Skin epidermis (tissue), 12 donors: Measurements from ENCODE around the gene BABAM2.
"Not testable (repeated sequence)": the region's sequence is repeated elsewhere in the genome, so short reads cannot be mapped to it uniquely, and the experiment has no call there.

Experiments
- H3K27ac ChIP-seq, 21 experiments: fragments of 200-600 bp; sonication (generic) in 11 of 21; one replicate each; pipeline ENCODE4 v1.5.0; 2020; ENCODE audit warnings: mild to moderate bottlenecking in 3 of 21, inconsistent platforms in 2 of 21, moderate library complexity in 2 of 21
- H3K4me3 ChIP-seq, 7 experiments: fragments of 200-600 bp; sonication (generic) in 2 of 7; one replicate each; pipeline ENCODE4 v1.5.0; 2020; ENCODE audit warnings: inconsistent platforms in 2 of 7, mild to moderate bottlenecking in 2 of 7, moderate library complexity in 1 of 7

The BABAM2 gene

DNA sequence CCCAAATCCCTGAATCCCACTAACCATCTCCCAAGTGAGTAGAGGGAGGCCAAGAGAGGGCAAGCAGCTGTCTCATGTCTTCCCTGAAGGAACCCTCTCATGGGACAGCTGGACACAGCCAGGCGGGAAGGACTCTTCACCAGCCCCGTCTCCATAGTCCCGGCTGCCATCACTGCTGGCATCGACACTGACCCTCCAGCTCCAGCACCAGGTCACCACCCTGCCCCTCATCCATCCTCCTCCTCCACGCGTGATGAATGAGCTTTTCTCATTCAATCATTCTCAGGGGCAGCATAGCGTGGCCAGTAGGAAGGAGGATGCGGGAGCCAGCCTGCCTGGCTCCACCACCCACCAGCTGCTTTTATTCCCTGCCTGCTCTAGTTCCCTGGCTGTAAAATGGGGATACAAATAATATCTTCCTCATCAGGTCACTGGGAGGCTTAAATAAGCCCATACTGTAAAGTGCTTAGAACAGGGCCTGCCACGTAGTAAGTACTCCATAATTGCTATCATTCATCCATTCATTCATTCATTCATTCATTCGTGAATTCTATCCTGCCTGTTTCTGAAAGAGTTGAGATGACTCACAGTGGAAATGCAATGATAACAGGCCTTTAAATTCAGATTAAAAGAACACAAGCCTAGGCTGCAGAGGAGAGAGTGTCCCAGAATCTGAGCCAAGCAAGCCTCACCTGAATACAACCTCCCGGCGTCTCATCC, 471.6 kb downstream of the BABAM2 start:
- Histone ChIP-seq H3K4me3 (no peak overlapping the region), H3K27ac (no peak overlapping the region)

- H3K27ac ChIP-seq, result no peak overlapping the region
- H3K4me3 ChIP-seq, result no peak overlapping the region
Measured at GRCh38 chr2:28362991-28363521, 472.5 kb downstream of the BABAM2 start.

DNA sequence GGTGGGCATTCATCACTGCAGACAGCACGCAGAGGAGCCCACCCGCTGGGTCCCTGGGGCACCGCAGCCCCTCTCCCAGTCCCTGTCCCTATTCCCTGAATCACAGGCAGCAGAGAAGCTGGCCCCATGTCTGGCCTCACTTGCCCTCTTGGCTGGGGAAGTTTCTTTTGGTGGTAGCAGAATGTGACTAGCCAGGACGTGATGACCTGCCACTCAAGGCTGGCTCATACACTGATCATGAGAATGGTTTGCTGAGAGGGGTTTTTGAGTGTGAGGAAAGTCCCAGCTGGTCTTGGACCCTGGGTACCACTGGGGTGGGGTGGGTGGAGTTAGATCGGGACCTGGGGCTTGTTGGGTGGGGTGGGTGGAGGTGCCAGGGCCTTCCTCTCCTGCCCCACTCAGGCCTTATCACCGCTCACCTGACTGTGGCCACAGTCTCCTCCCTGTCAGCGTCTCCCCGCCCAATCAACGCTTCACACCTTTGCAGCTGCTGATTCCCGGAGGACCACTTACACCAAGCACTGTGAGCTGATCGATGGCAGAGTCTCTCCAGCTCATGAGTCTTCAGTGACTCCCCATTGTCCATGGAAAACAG, 473.3 kb downstream of the BABAM2 start:
- Histone ChIP-seq H3K4me3 (no peak overlapping the region), H3K27ac (no peak overlapping the region)

DNA sequence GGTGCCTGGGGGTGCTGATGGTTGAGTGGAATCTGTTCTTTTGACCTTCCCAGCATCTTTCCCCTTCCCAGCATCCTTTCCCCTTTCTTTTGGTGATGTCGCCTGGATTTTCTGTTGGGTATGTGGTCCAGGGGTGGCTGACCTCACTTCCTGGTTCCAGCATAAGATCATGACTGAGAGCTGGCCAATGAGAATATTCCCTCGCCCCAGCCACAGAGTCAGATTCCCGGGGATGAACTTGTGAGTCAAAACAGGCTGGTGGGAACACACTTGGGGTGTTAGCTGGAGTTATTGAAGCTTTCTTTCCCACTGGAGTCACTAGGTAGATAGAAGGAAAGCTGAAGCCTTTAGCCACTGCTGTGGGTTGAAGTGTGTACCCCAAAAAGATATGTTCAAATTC, 474.1 kb downstream of the BABAM2 start:
- Histone ChIP-seq H3K27ac (peak overlapping the region in 2 of 21 experiments; percentile 24 to 30), H3K4me3 (no peak overlapping the region)

- Histone ChIP-seq H3K27ac (peak overlapping the region in 2 of 21 experiments; percentile 24 to 30), H3K4me3 (no peak overlapping the region)
Measured at GRCh38 chr2:28365158-28365557, 474.6 kb downstream of the BABAM2 start.

DNA sequence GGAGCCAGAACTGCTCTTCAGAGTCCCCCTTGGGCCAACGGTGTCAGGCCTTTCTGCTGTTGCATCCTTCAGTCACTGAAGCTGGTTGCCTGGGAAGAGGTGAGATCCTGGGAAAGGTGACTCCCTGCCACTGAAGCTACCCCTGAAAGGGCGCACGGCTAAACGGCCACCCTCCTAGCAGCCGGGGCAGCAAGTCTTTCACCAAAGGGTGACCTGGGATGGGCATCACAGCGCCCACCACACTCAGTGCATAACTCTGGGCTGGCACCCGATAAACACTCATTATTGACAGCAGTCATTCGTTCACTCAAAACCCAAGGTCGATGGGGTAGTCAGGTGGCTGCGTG, 475.6 kb downstream of the BABAM2 start:
- H3K4me3 ChIP-seq, result no peak overlapping the region
- H3K27ac ChIP-seq, result peak overlapping the region in 14 of 21 experiments; percentile 7 to 82 (median 45)

DNA sequence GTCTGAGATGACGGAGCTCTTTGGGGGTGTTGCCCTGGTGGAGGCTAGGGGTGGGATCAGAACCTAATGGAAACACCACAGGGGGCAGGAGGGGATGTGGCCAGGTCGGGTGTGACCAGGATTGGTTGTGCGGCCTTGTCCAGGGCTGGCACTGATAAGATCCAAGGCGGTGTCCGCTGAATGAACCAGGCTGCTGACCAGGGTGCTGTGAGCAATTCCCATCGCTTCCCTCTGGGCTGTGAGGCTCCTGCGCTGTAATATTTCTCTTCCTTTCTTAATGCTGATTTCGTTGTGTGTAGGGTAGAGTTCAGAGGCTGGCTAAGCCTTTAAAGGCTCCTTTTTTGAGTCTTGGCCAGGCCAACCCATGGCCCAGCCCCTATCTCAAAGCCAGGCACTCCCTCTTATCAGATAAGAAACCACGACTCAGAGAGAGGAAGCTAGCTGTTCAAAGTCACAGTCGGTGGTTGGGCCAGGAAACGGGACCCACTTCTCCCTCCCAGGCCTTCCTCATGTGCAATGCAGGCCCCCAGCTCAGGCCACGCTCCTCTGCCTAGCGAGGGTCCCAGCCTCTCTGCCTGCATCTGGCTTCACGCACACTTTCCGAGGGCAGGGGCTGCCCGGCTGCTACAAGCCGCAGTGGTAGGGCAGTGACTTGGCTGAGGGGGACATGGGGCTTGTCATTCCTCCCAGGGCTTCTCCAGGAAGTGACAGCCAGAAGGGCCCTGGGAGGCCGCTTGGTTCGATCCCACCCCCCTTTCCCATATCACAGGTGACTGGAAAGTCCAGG, 476.2 kb downstream of the BABAM2 start:
- no peak overlapping the region for H3K4me3 ChIP-seq
- peak overlapping the region in 14 of 21 experiments; percentile 7 to 82 (median 45) for H3K27ac ChIP-seq

- peak overlapping the region in 1 of 21 experiments; percentile 31 for H3K27ac ChIP-seq
- no peak overlapping the region for H3K4me3 ChIP-seq
Measured at GRCh38 chr2:28367667-28368356, 477.3 kb downstream of the BABAM2 start.

DNA sequence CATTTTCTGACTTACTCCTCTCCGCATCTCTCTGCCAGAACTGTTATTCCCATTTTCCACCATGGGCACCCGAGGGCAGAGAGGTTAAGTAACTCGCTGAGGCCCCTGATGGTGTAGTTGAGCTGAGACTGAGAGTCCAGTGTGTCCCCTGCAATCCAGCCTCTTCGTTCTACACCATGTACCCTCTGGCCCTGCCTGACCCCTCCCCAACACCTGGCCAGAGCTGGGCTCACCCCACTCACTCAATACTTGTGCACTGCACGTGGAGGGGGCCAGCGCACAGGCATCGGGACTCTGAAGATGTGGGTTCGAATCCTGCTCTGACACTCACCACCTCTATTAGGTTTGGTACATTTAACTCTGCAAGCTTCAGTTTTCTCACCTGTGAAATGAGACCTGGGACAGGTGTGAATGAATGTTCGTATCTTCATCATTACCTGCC, 477.8 kb downstream of the BABAM2 start:
- no peak overlapping the region for H3K4me3 ChIP-seq
- no peak overlapping the region for H3K27ac ChIP-seq

- H3K27ac ChIP-seq, result no peak overlapping the region
- no peak overlapping the region for H3K4me3 ChIP-seq
Measured at GRCh38 chr2:28369358-28369757, 478.8 kb downstream of the BABAM2 start.

GRCh38 chr2:28370354-28370753, 479.8 kb downstream of the BABAM2 start:
- Histone ChIP-seq H3K27ac (no peak overlapping the region), H3K4me3 (no peak overlapping the region)

DNA sequence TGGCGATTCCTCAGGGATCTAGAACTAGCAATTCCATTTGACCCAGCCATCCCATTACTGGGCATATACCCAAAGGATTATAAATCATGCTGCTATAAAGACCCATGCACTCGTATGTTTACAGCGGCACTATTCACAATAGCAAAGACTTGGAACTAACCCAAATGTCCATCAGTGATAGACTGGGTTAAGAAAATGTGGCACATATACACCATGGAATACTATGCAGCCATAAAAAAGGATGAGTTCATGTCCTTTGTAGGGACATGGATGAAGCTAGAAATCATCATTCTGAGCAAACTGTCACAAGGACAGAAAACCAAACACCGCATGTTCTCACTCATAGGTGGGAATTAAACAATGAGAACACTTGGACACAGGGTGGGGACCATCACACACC, 481.2 kb downstream of the BABAM2 start:
- H3K4me3 ChIP-seq, H3K27ac ChIP-seq: not testable (repeated sequence)

- Histone ChIP-seq H3K4me3 (no peak overlapping the region), H3K27ac (no peak overlapping the region)
Measured at GRCh38 chr2:28373854-28374253, 483.3 kb downstream of the BABAM2 start.

DNA sequence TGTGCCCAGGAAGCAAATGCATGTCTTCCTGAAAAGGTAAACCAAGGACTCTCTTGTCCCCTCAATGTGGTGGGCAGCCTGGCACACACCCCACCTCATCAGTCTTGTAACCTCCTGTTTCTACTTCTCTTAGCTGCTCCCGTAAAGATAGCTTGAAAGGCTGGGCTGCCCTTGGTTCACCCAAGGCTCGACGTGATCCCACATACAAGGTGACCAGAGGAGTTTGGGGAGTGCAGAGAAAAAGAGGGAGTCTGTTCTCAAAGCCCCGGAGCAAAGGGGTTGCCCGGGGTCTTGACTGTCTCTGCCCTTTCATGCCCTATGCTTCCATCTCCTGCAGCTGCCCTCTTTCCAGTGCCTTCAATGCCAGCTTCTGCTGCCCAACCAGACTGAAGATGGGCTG, 483.8 kb downstream of the BABAM2 start:
- H3K4me3 ChIP-seq, result no peak overlapping the region
- no peak overlapping the region for H3K27ac ChIP-seq

- Histone ChIP-seq H3K27ac (peak overlapping the region in 2 of 21 experiments; percentile 5 to 10), H3K4me3 (no peak overlapping the region)
Measured at GRCh38 chr2:28375236-28375635, 484.7 kb downstream of the BABAM2 start.

- Histone ChIP-seq H3K27ac (peak overlapping the region in 5 of 21 experiments; percentile 5 to 87 (median 23)), H3K4me3 (no peak overlapping the region)
Measured at GRCh38 chr2:28375742-28376631, 485.5 kb downstream of the BABAM2 start.

DNA sequence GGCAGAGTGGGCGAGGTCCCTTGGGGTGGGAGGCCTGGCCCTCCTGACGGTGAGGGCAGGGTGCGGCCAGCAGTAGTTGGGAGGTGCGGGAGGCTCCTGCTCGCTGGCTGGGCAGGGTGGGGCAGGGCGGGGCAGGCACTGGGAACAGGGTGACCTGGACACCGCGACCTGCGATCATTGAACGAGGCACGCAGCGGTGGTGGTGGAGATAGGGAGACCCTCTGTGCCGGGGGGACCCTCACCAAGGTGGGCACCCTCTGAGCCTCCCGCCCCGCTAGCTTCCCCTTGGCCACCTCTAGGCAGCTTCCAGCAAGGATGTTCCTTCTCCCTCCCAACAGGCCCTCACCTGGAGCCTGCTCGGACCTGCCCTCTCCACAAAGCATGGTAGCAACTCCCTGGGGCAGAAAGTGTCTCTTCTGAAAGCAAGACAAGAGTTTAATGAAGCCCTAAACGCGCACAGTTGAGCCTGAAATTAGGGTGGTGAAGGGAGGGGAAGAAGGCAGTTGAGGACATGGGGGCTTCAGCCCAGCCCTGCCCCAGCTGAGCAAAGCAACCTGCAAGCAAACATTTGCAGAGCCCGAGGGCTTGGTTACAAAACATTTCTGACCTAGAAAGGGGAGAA, 486.8 kb downstream of the BABAM2 start:
- peak overlapping the region in 20 of 21 experiments; percentile 39 to 91 (median 78) for H3K27ac ChIP-seq

DNA sequence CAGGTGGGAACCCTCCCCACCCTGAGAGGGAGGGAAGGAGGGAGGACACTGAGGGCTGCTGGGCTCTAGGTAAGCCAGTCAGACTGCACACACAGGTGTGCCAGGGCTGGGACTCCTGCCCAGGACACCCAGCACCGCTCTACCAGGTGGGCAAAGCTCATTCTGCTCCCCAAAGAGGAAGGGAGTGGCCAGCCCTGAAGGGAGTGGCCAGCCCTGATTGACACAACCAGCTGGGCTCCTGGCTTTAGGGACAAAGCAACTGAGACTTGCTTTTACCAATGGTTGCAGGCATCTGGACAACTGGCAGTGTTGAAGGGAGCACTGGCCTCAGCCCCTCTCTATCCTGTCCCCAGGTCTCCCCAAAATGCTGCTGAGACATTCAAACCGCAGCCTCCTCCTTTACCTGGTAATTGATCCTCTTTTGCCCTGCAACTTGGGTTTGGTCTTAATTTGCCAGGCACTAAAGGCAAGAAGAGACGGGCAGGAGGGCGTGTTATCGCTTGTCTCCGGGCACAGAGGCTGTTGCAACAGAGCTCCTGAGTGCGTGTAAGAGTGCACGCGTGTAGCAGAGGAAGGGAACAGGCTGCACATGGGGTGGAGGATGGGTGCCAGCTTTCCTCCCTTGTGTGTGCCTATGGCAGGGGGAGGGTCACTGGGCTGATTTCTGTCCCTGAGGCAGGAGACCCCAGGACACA, 487.6 kb downstream of the BABAM2 start:
- peak overlapping the region in 1 of 7 experiments; percentile 15 for H3K4me3 ChIP-seq
- peak overlapping the region in 20 of 21 experiments; percentile 39 to 91 (median 78) for H3K27ac ChIP-seq

More for the DNA sequence above, 486.8 kb downstream of the BABAM2 start:
- H3K4me3 ChIP-seq, result peak overlapping the region in 1 of 7 experiments; percentile 15
